Activated CD8-positive, alpha-beta memory T cell treated with anti-CD3 and anti-CD28 coated beads for 4 hours (primary cell): ENCODE measurements around the gene YEATS4.

Source experiments
- DNase-seq, 2 donors: peaks; one replicate each; pipeline ENCODE4 v3.0.0-alpha.2; 2020; ENCODE audit warnings: low read depth in 2 of 2

The YEATS4 gene

GRCh38 chr12:69392179-69392928, 32.8 kb downstream of the YEATS4 start:
- no peak for DNase-seq

- no peak for DNase-seq
Measured at GRCh38 chr12:69396041-69396440, 36.5 kb downstream of the YEATS4 start.

- DNase-seq: no peak
Measured at GRCh38 chr12:69396963-69397362, 37.4 kb downstream of the YEATS4 start.

- DNase-seq: no peak
Measured at GRCh38 chr12:69397978-69398377, 38.4 kb downstream of the YEATS4 start.

GRCh38 chr12:69401940-69402339, 42.4 kb downstream of the YEATS4 start:
- DNase-seq: no peak

- no peak for DNase-seq
Measured at GRCh38 chr12:69404851-69405565, 45.5 kb downstream of the YEATS4 start.

- no peak for DNase-seq
Measured at GRCh38 chr12:69405566-69405865, 46.0 kb downstream of the YEATS4 start.

- no peak for DNase-seq
Measured at GRCh38 chr12:69406217-69406616, 46.7 kb downstream of the YEATS4 start.

GRCh38 chr12:69410571-69410970, 51.0 kb downstream of the YEATS4 start:
- DNase-seq: no peak

GRCh38 chr12:69412655-69413054, 53.1 kb downstream of the YEATS4 start:
- DNase-seq: no peak

GRCh38 chr12:69415471-69416275, 56.1 kb downstream of the YEATS4 start:
- DNase-seq: no peak

- DNase-seq: no peak
Measured at GRCh38 chr12:69417231-69417630, 57.7 kb downstream of the YEATS4 start.

GRCh38 chr12:69417741-69418167, 58.2 kb downstream of the YEATS4 start:
- DNase-seq: no peak

- DNase-seq: no peak
Measured at GRCh38 chr12:69419701-69420100, 60.2 kb downstream of the YEATS4 start.

- no peak for DNase-seq
Measured at GRCh38 chr12:69421548-69421947, 62.0 kb downstream of the YEATS4 start.

- DNase-seq: no peak
Measured at GRCh38 chr12:69423037-69423905, 63.7 kb downstream of the YEATS4 start.

- DNase-seq: no peak
Measured at GRCh38 chr12:69425417-69425816, 65.9 kb downstream of the YEATS4 start.

GRCh38 chr12:69428351-69429073, 69.0 kb downstream of the YEATS4 start:
- DNase-seq: no peak

- DNase-seq: no peak
Measured at GRCh38 chr12:69430942-69431590, 71.5 kb downstream of the YEATS4 start.

- no peak for DNase-seq
Measured at GRCh38 chr12:69431591-69432222, 72.2 kb downstream of the YEATS4 start.
